GM23338 (cell line): ENCODE measurements around the gene MFSD6. TPM values are rescaled to one million over a fixed set of nuclear protein-coding genes. Genes with fewer than 3 reads are reported as not detected.

Source experiments
- ATAC-seq: fragments of 200-7000 bp; cut with Tn5 transposase; 3 replicates; pipeline ENCODE4 v1.9.1; 2020
- DNase-seq: peaks from one replicate; pipeline ENCODE4 v3.0.0-alpha.2; 2015; ENCODE audit warnings: low spot score
- H2AFZ ChIP-seq: fragments of 200-600 bp; sonication (generic); 2 replicates; pipeline ENCODE4 v1.8.0; 2016; ENCODE audit warnings: antibody characterized with exemption, mild to moderate bottlenecking, moderate library complexity
- H3F3A ChIP-seq: fragments of 200-600 bp; sonication (generic); replicated peaks from 2 replicates; pipeline ENCODE4 v1.8.0; 2017; ENCODE audit warnings: antibody characterized with exemption, mixed run types, low read depth
- H3K27ac ChIP-seq: fragments of 200-600 bp; sonication (generic); 2 replicates; pipeline ENCODE4 v1.6.1; 2016; ENCODE audit warnings: low read depth
- H3K27me3 ChIP-seq: fragments of 200-600 bp; sonication (generic); 2 replicates; pipeline ENCODE4 v1.8.0; 2016; ENCODE audit warnings: mild to moderate bottlenecking, mixed run types, moderate library complexity; ENCODE audit not compliant: insufficient read depth
- H3K36me3 ChIP-seq: fragments of 200-600 bp; sonication (generic); 2 replicates; pipeline ENCODE4 v1.8.0; 2016; ENCODE audit warnings: mild to moderate bottlenecking; ENCODE audit not compliant: insufficient read depth
- H3K4me1 ChIP-seq: fragments of 200-600 bp; sonication (generic); 2 replicates; pipeline ENCODE4 v1.8.0; 2016; ENCODE audit warnings: mild to moderate bottlenecking, moderate library complexity; ENCODE audit not compliant: insufficient read depth
- H3K4me2 ChIP-seq: fragments of 200-600 bp; sonication (generic); 2 replicates; pipeline ENCODE4 v1.7.1; 2017; ENCODE audit warnings: mixed run types
- H3K4me3 ChIP-seq: fragments of 200-600 bp; sonication (generic); 2 replicates; pipeline ENCODE4 v1.6.1; 2016; ENCODE audit warnings: mixed run types
- H3K79me2 ChIP-seq: fragments of 200-600 bp; sonication (generic); replicated peaks from 2 replicates; pipeline ENCODE4 v1.8.0; 2017; ENCODE audit warnings: mild to moderate bottlenecking; ENCODE audit not compliant: insufficient read depth
- H3K9me2 ChIP-seq: fragments of 200-600 bp; sonication (generic); 2 replicates; pipeline ENCODE4 v1.8.0; 2017; ENCODE audit not compliant: insufficient read depth
- H4K20me1 ChIP-seq: fragments of 200-600 bp; sonication (generic); replicated peaks from 2 replicates; pipeline ENCODE4 v1.8.0; 2017; ENCODE audit warnings: mild to moderate bottlenecking; ENCODE audit not compliant: insufficient read depth
- H3K27ac Mint-ChIP-seq: 2 replicates; pipeline ENCODE4 v1.8.0; 2020; ENCODE audit warnings: inconsistent platforms, mild to moderate bottlenecking, moderate library complexity, mixed read lengths
- H3K27me3 Mint-ChIP-seq: 3 replicates; pipeline ENCODE4 v1.8.0; 2022; ENCODE audit warnings: low read depth, mild to moderate bottlenecking, moderate library complexity, mixed read lengths, inconsistent platforms; ENCODE audit not compliant: insufficient read depth, poor library complexity
- H3K36me3 Mint-ChIP-seq: 3 replicates; pipeline ENCODE4 v1.8.0; 2021; ENCODE audit warnings: low read depth, mild to moderate bottlenecking, inconsistent platforms, moderate library complexity, mixed read lengths
- H3K4me1 Mint-ChIP-seq: 3 replicates; pipeline ENCODE4 v1.8.0; 2020; ENCODE audit warnings: mild to moderate bottlenecking, inconsistent platforms, mixed read lengths
- H3K4me3 Mint-ChIP-seq: 3 replicates; pipeline ENCODE4 v1.8.0; 2021; ENCODE audit warnings: moderate library complexity, mild to moderate bottlenecking, inconsistent platforms, mixed read lengths
- H3K9me3 Mint-ChIP-seq: 3 replicates; pipeline ENCODE4 v1.8.0; 2020; ENCODE audit warnings: moderate library complexity, mild to moderate bottlenecking, inconsistent platforms, mixed read lengths
- CREB1 ChIP-seq: fragments of 250-450 bp; sonication (Bioruptor Pico); IDR thresholded peaks from 2 replicates; pipeline ENCODE4 v1.5.0; 2020; ENCODE audit warnings: low read depth, mild to moderate bottlenecking, moderate library complexity
- CTCF ChIP-seq, 2 experiments: fragments of 200-600 bp in 1 of 2; sonication (generic) in 1 of 2; conservative IDR thresholded peaks; 2 replicates each; pipeline versions ENCODE4 v1.5.1 to v1.6.1; 2016 to 2017; ENCODE audit warnings: antibody characterized with exemption in 2 of 2, low read depth in 2 of 2, mild to moderate bottlenecking in 2 of 2, moderate library complexity in 1 of 2
- EZH2 ChIP-seq: fragments of 200-600 bp; sonication (generic); IDR thresholded peaks from one replicate; pipeline ENCODE4 v1.8.0; 2017; ENCODE audit warnings: antibody characterized with exemption, mild to moderate bottlenecking, low read depth; ENCODE audit not compliant: unreplicated experiment
- EZH2phosphoT487 ChIP-seq: fragments of 200-600 bp; sonication (generic); IDR thresholded peaks from one replicate; pipeline ENCODE4 v1.8.1; 2018; ENCODE audit warnings: antibody characterized with exemption; ENCODE audit not compliant: unreplicated experiment
- JUNB ChIP-seq: IDR thresholded peaks from one replicate; pipeline ENCODE4 v1.6.1; 2016; ENCODE audit warnings: antibody characterized with exemption; ENCODE audit not compliant: unreplicated experiment
- NANOG ChIP-seq: IDR thresholded peaks from 2 replicates; pipeline ENCODE4 v1.6.1; 2016; ENCODE audit warnings: antibody characterized with exemption, borderline replicate concordance
- POLR2AphosphoS5 ChIP-seq: IDR thresholded peaks from 2 replicates; pipeline ENCODE4 v1.6.1; 2016; ENCODE audit warnings: antibody characterized with exemption, low read depth
- STAT1 ChIP-seq: IDR thresholded peaks from one replicate; pipeline ENCODE4 v1.6.1; 2016; ENCODE audit warnings: antibody characterized with exemption; ENCODE audit not compliant: unreplicated experiment
- ZNF114 ChIP-seq: fragments of 250-450 bp; sonication (Bioruptor Pico); IDR thresholded peaks from 2 replicates; pipeline ENCODE4 v1.5.0; 2020; ENCODE audit warnings: mild to moderate bottlenecking, moderate library complexity
- ZNF331 ChIP-seq: fragments of 250-450 bp; sonication (Bioruptor Pico); IDR thresholded peaks from 2 replicates; pipeline ENCODE4 v1.5.0; 2020; ENCODE audit warnings: low read depth, mild to moderate bottlenecking, moderate library complexity
- polyA plus RNA-seq: library from polyadenylated mRNA; unstranded; fragments of >200 nt; fragmentation: Nextera tagmentation; extraction: Ambion mirVana; gene quantifications from 2 replicates; pipeline ENCODE4 v1.2.1, GENCODE V29; 2016
- total RNA-seq: library from RNA; depleted of rRNA; stranded (reverse); fragments of >200 nt; shearing (Covaris generic); gene quantifications from 2 replicates; pipeline ENCODE4 v1.2.3, GENCODE V29; 2014
- TF ChIP-seq, protein P1 (sequence below): IDR thresholded peaks from one replicate; pipeline ENCODE4 v1.6.1; 2018; ENCODE audit warnings: antibody characterized with exemption; ENCODE audit not compliant: unreplicated experiment
- TF ChIP-seq, protein P2 (sequence below): fragments of 250-450 bp; sonication (Bioruptor Pico); IDR thresholded peaks from 2 replicates; pipeline ENCODE4 v1.5.0; 2020; ENCODE audit warnings: mild to moderate bottlenecking, moderate library complexity
- TF ChIP-seq, protein P3 (sequence below): IDR thresholded peaks from 2 replicates; pipeline ENCODE4 v1.6.1; 2016; ENCODE audit warnings: antibody characterized with exemption

The MFSD6 gene
- total and polyA plus RNA-seq, 2 experiments from 2014 or later, result 2.3 to 9.6 TPM

DNA sequence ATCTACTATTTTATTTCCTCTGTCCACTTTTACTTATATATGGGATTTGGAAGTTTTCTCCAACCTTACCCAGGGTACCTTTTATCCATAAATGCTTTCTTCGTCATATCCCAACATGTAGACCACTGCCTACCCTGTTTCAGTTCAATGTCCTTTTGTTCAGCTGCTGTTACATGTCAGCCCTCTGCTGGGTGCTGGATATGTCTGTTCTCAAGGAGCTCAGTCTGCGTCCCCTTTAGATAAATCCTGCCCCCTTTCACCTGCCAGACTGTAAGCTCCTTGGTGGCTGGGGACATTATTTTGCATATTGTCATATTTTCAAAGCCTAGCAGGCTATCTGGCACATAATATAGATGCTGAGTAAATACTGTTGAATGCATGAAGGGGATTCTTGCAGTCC is 73.2 kb downstream of the MFSD6 start:
- no peaks in the 10 kb centered on the region for H3K9me3 Mint-ChIP-seq
- no peak overlapping the region for H3K4me2 ChIP-seq
- H4K20me1 ChIP-seq, result no peaks in the 10 kb centered on the region
- no peak for ATAC-seq
- no peak overlapping the region for H3K27ac ChIP-seq
- H3K9me2 ChIP-seq, result no peaks in the 10 kb centered on the region
- no peak for DNase-seq
- no peaks in the 10 kb centered on the region for H3K4me1 ChIP-seq
- H3K79me2 ChIP-seq, result no peaks in the 10 kb centered on the region
- H3K27me3 Mint-ChIP-seq, result no peaks in the 10 kb centered on the region
- no peaks in the 10 kb centered on the region for H3K4me1 Mint-ChIP-seq
- no peak overlapping the region for H3K4me3 ChIP-seq
- no peaks in the 10 kb centered on the region for H3F3A ChIP-seq
- H3K27ac Mint-ChIP-seq, result no peak overlapping the region
- H3K36me3 Mint-ChIP-seq, result no peaks in the 10 kb centered on the region
- H3K4me3 Mint-ChIP-seq, result no peak overlapping the region
- H3K36me3 ChIP-seq, result no peaks in the 10 kb centered on the region
- H3K27me3 ChIP-seq, result no peaks in the 10 kb centered on the region
- H2AFZ ChIP-seq, result no peak overlapping the region
- TF ChIP-seq, protein P1, sequence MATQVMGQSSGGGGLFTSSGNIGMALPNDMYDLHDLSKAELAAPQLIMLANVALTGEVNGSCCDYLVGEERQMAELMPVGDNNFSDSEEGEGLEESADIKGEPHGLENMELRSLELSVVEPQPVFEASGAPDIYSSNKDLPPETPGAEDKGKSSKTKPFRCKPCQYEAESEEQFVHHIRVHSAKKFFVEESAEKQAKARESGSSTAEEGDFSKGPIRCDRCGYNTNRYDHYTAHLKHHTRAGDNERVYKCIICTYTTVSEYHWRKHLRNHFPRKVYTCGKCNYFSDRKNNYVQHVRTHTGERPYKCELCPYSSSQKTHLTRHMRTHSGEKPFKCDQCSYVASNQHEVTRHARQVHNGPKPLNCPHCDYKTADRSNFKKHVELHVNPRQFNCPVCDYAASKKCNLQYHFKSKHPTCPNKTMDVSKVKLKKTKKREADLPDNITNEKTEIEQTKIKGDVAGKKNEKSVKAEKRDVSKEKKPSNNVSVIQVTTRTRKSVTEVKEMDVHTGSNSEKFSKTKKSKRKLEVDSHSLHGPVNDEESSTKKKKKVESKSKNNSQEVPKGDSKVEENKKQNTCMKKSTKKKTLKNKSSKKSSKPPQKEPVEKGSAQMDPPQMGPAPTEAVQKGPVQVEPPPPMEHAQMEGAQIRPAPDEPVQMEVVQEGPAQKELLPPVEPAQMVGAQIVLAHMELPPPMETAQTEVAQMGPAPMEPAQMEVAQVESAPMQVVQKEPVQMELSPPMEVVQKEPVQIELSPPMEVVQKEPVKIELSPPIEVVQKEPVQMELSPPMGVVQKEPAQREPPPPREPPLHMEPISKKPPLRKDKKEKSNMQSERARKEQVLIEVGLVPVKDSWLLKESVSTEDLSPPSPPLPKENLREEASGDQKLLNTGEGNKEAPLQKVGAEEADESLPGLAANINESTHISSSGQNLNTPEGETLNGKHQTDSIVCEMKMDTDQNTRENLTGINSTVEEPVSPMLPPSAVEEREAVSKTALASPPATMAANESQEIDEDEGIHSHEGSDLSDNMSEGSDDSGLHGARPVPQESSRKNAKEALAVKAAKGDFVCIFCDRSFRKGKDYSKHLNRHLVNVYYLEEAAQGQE, result no peak
- TF ChIP-seq NANOG (no peak), POLR2AphosphoS5 (no peak), JUNB (no peak), EZH2phosphoT487 (no peak), CREB1 (CRISPR knock-in tag) (no peak), EZH2 (no peak), ZNF114 (CRISPR knock-in tag) (no peak), STAT1 (no peak), ZNF331 (no peak), CTCF (conservative IDR thresholded peaks at IDR 0.05; ENCODE audit: low read depth in 2 of 2) (no peak)
- TF ChIP-seq, protein P2, sequence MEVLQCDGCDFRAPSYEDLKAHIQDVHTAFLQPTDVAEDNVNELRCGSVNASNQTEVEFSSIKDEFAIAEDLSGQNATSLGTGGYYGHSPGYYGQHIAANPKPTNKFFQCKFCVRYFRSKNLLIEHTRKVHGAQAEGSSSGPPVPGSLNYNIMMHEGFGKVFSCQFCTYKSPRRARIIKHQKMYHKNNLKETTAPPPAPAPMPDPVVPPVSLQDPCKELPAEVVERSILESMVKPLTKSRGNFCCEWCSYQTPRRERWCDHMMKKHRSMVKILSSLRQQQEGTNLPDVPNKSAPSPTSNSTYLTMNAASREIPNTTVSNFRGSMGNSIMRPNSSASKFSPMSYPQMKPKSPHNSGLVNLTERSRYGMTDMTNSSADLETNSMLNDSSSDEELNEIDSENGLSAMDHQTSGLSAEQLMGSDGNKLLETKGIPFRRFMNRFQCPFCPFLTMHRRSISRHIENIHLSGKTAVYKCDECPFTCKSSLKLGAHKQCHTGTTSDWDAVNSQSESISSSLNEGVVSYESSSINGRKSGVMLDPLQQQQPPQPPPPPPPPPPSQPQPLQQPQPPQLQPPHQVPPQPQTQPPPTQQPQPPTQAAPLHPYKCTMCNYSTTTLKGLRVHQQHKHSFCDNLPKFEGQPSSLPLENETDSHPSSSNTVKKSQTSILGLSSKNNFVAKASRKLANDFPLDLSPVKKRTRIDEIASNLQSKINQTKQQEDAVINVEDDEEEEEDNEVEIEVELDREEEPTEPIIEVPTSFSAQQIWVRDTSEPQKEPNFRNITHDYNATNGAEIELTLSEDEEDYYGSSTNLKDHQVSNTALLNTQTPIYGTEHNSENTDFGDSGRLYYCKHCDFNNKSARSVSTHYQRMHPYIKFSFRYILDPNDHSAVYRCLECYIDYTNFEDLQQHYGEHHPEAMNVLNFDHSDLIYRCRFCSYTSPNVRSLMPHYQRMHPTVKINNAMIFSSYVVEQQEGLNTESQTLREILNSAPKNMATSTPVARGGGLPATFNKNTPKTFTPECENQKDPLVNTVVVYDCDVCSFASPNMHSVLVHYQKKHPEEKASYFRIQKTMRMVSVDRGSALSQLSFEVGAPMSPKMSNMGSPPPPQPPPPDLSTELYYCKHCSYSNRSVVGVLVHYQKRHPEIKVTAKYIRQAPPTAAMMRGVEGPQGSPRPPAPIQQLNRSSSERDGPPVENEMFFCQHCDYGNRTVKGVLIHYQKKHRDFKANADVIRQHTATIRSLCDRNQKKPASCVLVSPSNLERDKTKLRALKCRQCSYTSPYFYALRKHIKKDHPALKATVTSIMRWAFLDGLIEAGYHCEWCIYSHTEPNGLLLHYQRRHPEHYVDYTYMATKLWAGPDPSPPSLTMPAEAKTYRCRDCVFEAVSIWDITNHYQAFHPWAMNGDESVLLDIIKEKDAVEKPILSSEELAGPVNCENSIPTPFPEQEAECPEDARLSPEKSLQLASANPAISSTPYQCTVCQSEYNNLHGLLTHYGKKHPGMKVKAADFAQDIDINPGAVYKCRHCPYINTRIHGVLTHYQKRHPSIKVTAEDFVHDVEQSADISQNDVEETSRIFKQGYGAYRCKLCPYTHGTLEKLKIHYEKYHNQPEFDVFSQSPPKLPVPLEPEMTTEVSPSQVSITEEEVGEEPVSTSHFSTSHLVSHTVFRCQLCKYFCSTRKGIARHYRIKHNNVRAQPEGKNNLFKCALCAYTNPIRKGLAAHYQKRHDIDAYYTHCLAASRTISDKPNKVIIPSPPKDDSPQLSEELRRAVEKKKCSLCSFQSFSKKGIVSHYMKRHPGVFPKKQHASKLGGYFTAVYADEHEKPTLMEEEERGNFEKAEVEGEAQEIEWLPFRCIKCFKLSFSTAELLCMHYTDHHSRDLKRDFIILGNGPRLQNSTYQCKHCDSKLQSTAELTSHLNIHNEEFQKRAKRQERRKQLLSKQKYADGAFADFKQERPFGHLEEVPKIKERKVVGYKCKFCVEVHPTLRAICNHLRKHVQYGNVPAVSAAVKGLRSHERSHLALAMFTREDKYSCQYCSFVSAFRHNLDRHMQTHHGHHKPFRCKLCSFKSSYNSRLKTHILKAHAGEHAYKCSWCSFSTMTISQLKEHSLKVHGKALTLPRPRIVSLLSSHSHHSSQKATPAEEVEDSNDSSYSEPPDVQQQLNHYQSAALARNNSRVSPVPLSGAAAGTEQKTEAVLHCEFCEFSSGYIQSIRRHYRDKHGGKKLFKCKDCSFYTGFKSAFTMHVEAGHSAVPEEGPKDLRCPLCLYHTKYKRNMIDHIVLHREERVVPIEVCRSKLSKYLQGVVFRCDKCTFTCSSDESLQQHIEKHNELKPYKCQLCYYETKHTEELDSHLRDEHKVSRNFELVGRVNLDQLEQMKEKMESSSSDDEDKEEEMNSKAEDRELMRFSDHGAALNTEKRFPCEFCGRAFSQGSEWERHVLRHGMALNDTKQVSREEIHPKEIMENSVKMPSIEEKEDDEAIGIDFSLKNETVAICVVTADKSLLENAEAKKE (CRISPR knock-in tag), result no peak
- TF ChIP-seq, protein P3, sequence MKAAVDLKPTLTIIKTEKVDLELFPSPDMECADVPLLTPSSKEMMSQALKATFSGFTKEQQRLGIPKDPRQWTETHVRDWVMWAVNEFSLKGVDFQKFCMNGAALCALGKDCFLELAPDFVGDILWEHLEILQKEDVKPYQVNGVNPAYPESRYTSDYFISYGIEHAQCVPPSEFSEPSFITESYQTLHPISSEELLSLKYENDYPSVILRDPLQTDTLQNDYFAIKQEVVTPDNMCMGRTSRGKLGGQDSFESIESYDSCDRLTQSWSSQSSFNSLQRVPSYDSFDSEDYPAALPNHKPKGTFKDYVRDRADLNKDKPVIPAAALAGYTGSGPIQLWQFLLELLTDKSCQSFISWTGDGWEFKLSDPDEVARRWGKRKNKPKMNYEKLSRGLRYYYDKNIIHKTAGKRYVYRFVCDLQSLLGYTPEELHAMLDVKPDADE, result no peak
